Measurements from ENCODE around the gene CPHXL. TPM values are rescaled to one million over a fixed set of nuclear protein-coding genes. Genes with fewer than 3 reads are reported as not detected.

The CPHXL gene
- total and polyA plus RNA-seq, 9 of the 15 experiments (the other 6 are each of a cell fraction or from before 2014, with no cell fraction given) = not detected

DNA sequence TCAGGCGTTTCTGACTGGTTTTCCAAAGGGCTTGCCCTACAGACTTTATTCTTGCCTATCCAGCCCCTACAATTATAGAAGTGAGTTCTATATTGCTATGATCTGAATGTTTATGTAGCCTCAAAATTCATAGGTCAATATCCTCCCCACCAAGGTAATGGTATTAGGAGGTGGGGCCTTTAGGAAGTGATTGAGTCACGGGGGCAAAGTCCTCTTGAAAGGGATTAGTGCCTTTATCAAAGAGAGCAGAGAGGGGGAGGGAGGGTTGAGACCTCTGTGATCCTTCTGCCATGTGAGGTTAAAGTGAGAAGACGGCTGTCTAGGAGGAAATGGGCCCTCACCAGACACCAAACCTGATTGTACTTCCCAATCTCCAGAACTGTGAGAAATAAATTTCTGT lies 931 bp upstream of the CPHXL start:
- whole genome bisulfite sequencing (ENCODE audit: insufficient coverage, low coverage, missing lambda C conversion rate) = 2% methylated on average over 3 of the region's 3 CpGs
- BruUV-seq (replicated peaks) = no TSS peak
- CTCF ChIA-PET (ENCODE audit: low intra/inter-chr PET ratio) = no interaction called here
- ATAC-seq (no peak), DNase-seq (ENCODE audit: extremely low read depth in 1 of 4, low spot score in 3 of 4) (no peak), FAIRE-seq (no peak)
- Histone ChIP-seq H3K36me3 (ENCODE audit: control insufficient read depth, insufficient read depth, low read length) (no peaks in the 10 kb centered on the region), H2AFZ (ENCODE audit: low read depth, low read length) (no peak overlapping the region), H3K4me1 (replicated peaks in 1 of 2; ENCODE audit: control insufficient read depth in 2 of 2, insufficient read depth in 2 of 2, low read length in 2 of 2) (no peaks in the 10 kb centered on the region), H3K9ac (ENCODE audit: insufficient read depth in 1 of 2, low read depth in 2 of 2, low read length in 2 of 2) (no peak overlapping the region), H3K9me3 (replicated peaks; ENCODE audit: control insufficient read depth, insufficient read depth, low read depth, low read length) (no peaks in the 10 kb centered on the region), H3K4me2 (ENCODE audit: insufficient read depth, low read length) (no peak overlapping the region), H3K79me2 (ENCODE audit: control insufficient read depth, insufficient read depth, low read length) (no peaks in the 10 kb centered on the region), H3K9me1 (ENCODE audit: control insufficient read depth, insufficient read depth, low read length) (no peaks in the 10 kb centered on the region), H3K27ac (ENCODE audit: extremely low read depth, low read depth, low read length) (no peak overlapping the region), H3K4me3 (no peak overlapping the region), H3K27me3 (ENCODE audit: control insufficient read depth in 2 of 2, insufficient read depth in 2 of 2, low read length in 2 of 2) (peaks cover 0 to 11% of the 10 kb centered on the region in 2 experiments; a peak in 1 of 5 replicates), H4K20me1 (replicated peaks; ENCODE audit: control insufficient read depth, insufficient read depth, low read length) (no peaks in the 10 kb centered on the region)
- in situ Hi-C loops (cut with MboI) = no loop called here
- intact Hi-C loops (cut with micrococcal nuclease) = no loop called here
- POLR2A ChIA-PET = no interaction called here
- TF ChIP-seq SAP30 (IDR thresholded peaks at IDR 0.05; ENCODE audit: borderline replicate concordance, insufficient read depth, low read depth, low read length, poor library complexity, severe bottlenecking) = no peak
- no peak for TF ChIP-seq TRIM25 (IDR thresholded peaks at IDR 0.05; ENCODE audit: borderline replicate concordance)
- TF ChIP-seq SMAD2 (IDR thresholded peaks at IDR 0.05; ENCODE audit: low read depth, low read length) = no peak
- no peak for TF ChIP-seq ZNF175 (CRISPR knock-in tag; IDR thresholded peaks at IDR 0.05; ENCODE audit: low read depth)
- TF ChIP-seq, protein P1, sequence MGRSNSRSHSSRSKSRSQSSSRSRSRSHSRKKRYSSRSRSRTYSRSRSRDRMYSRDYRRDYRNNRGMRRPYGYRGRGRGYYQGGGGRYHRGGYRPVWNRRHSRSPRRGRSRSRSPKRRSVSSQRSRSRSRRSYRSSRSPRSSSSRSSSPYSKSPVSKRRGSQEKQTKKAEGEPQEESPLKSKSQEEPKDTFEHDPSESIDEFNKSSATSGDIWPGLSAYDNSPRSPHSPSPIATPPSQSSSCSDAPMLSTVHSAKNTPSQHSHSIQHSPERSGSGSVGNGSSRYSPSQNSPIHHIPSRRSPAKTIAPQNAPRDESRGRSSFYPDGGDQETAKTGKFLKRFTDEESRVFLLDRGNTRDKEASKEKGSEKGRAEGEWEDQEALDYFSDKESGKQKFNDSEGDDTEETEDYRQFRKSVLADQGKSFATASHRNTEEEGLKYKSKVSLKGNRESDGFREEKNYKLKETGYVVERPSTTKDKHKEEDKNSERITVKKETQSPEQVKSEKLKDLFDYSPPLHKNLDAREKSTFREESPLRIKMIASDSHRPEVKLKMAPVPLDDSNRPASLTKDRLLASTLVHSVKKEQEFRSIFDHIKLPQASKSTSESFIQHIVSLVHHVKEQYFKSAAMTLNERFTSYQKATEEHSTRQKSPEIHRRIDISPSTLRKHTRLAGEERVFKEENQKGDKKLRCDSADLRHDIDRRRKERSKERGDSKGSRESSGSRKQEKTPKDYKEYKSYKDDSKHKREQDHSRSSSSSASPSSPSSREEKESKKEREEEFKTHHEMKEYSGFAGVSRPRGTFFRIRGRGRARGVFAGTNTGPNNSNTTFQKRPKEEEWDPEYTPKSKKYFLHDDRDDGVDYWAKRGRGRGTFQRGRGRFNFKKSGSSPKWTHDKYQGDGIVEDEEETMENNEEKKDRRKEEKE (IDR thresholded peaks at IDR 0.05; ENCODE audit: borderline replicate concordance in 1 of 2, control insufficient read depth in 1 of 2, low read depth in 2 of 2, low read length in 1 of 2) = no peak
- no peak for TF ChIP-seq ELF1 (tag; IDR thresholded peaks at IDR 0.05)
- no peak for TF ChIP-seq ZNF124 (CRISPR knock-in tag; IDR thresholded peaks at IDR 0.05)
- TF ChIP-seq CBX8 (IDR thresholded peaks at IDR 0.05; ENCODE audit: borderline replicate concordance, extremely low read depth, low read depth, low read length, poor library complexity, severe bottlenecking) = no peak
- TF ChIP-seq, protein P2, sequence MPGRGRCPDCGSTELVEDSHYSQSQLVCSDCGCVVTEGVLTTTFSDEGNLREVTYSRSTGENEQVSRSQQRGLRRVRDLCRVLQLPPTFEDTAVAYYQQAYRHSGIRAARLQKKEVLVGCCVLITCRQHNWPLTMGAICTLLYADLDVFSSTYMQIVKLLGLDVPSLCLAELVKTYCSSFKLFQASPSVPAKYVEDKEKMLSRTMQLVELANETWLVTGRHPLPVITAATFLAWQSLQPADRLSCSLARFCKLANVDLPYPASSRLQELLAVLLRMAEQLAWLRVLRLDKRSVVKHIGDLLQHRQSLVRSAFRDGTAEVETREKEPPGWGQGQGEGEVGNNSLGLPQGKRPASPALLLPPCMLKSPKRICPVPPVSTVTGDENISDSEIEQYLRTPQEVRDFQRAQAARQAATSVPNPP (IDR thresholded peaks at IDR 0.05; ENCODE audit: borderline replicate concordance, insufficient read depth, insufficient read length) = no peak
- TF ChIP-seq NFATC3 (IDR thresholded peaks at IDR 0.05) = no peak
- no peak for TF ChIP-seq ZNF639 (CRISPR knock-in tag; conservative IDR thresholded peaks at IDR 0.05 in 1 of 2, IDR thresholded peaks at IDR 0.05 in 1 of 2)
- TF ChIP-seq ELF2 (CRISPR knock-in tag; IDR thresholded peaks at IDR 0.05) = no peak
- TF ChIP-seq SP1 (CRISPR knock-in tag; IDR thresholded peaks at IDR 0.05) = no peak
- TF ChIP-seq WHSC1 (IDR thresholded peaks at IDR 0.05; ENCODE audit: low read length) = no peak

Data from K562 (cell line).